HL-60 (cell line): Measurements from ENCODE around the gene RORC.

ENCODE experiments used
- GABPA ChIP-seq: IDR thresholded peaks from 2 replicates; pipeline ENCODE4 v1.6.1; 2012; ENCODE audit warnings: low read depth
- POLR2AphosphoS5 ChIP-seq: IDR thresholded peaks from 2 replicates; pipeline ENCODE4 v1.6.1; 2012; ENCODE audit warnings: low read depth
- SPI1 ChIP-seq: IDR thresholded peaks from 2 replicates; pipeline ENCODE4 v1.6.1; 2012; ENCODE audit warnings: low read depth, mild to moderate bottlenecking, borderline replicate concordance
- TF ChIP-seq, protein P1 (sequence below): IDR thresholded peaks from one replicate; pipeline ENCODE4 v1.5.1; 2011; ENCODE audit warnings: low read length, control low read depth, inconsistent platforms; ENCODE audit not compliant: insufficient read depth
- TF ChIP-seq, protein P2 (sequence below): IDR thresholded peaks from 2 replicates; pipeline ENCODE4 v1.6.1; 2012; ENCODE audit warnings: low read depth; ENCODE audit not compliant: insufficient replicate concordance

GRCh38 chr1:151838222-151839081 lies 6.8 kb upstream of the RORC start:
- TF ChIP-seq, protein P1, sequence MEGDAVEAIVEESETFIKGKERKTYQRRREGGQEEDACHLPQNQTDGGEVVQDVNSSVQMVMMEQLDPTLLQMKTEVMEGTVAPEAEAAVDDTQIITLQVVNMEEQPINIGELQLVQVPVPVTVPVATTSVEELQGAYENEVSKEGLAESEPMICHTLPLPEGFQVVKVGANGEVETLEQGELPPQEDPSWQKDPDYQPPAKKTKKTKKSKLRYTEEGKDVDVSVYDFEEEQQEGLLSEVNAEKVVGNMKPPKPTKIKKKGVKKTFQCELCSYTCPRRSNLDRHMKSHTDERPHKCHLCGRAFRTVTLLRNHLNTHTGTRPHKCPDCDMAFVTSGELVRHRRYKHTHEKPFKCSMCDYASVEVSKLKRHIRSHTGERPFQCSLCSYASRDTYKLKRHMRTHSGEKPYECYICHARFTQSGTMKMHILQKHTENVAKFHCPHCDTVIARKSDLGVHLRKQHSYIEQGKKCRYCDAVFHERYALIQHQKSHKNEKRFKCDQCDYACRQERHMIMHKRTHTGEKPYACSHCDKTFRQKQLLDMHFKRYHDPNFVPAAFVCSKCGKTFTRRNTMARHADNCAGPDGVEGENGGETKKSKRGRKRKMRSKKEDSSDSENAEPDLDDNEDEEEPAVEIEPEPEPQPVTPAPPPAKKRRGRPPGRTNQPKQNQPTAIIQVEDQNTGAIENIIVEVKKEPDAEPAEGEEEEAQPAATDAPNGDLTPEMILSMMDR, result no peak
- TF ChIP-seq POLR2AphosphoS5, result no peak
- TF ChIP-seq, protein P2, sequence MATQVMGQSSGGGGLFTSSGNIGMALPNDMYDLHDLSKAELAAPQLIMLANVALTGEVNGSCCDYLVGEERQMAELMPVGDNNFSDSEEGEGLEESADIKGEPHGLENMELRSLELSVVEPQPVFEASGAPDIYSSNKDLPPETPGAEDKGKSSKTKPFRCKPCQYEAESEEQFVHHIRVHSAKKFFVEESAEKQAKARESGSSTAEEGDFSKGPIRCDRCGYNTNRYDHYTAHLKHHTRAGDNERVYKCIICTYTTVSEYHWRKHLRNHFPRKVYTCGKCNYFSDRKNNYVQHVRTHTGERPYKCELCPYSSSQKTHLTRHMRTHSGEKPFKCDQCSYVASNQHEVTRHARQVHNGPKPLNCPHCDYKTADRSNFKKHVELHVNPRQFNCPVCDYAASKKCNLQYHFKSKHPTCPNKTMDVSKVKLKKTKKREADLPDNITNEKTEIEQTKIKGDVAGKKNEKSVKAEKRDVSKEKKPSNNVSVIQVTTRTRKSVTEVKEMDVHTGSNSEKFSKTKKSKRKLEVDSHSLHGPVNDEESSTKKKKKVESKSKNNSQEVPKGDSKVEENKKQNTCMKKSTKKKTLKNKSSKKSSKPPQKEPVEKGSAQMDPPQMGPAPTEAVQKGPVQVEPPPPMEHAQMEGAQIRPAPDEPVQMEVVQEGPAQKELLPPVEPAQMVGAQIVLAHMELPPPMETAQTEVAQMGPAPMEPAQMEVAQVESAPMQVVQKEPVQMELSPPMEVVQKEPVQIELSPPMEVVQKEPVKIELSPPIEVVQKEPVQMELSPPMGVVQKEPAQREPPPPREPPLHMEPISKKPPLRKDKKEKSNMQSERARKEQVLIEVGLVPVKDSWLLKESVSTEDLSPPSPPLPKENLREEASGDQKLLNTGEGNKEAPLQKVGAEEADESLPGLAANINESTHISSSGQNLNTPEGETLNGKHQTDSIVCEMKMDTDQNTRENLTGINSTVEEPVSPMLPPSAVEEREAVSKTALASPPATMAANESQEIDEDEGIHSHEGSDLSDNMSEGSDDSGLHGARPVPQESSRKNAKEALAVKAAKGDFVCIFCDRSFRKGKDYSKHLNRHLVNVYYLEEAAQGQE, result no peak
- no peak for TF ChIP-seq GABPA
- TF ChIP-seq SPI1, result no peak
